Astrocyte (in vitro differentiated cells and primary cell): ENCODE measurements around the gene GLCCI1. TPM values are rescaled to one million over a fixed set of nuclear protein-coding genes. Genes with fewer than 3 reads are reported as not detected.

Source experiments
- DNase-seq: peaks from one replicate; pipeline ENCODE4 v3.0.0-alpha.2; 2010; ENCODE audit warnings: low read depth
- FAIRE-seq: peaks from 2 replicates; lab custom pipeline; 2011; peaks lifted over from hg19 to GRCh38; lab: Jason Lieb, UNC
- H2AFZ ChIP-seq: 2 replicates; pipeline ENCODE4 v1.6.0; 2012; ENCODE audit warnings: low read depth, low read length, inconsistent platforms
- H3K27ac ChIP-seq: 2 replicates; pipeline ENCODE4 v1.5.1; 2011; ENCODE audit warnings: low read depth, low read length, inconsistent platforms
- H3K27me3 ChIP-seq: 2 replicates; pipeline ENCODE4 v1.6.0; 2011; ENCODE audit warnings: low read length, inconsistent platforms; ENCODE audit not compliant: insufficient read depth
- H3K36me3 ChIP-seq: 2 replicates; pipeline ENCODE4 v1.5.1; 2011; ENCODE audit warnings: low read length, inconsistent platforms; ENCODE audit not compliant: insufficient read depth
- H3K4me1 ChIP-seq: 2 replicates; pipeline ENCODE4 v1.5.1; 2011; ENCODE audit warnings: low read length, inconsistent platforms; ENCODE audit not compliant: insufficient read depth
- H3K4me2 ChIP-seq: 2 replicates; pipeline ENCODE4 v1.6.0; 2012; ENCODE audit warnings: low read length, inconsistent platforms
- H3K4me3 ChIP-seq: 2 replicates; pipeline ENCODE4 v1.5.1; 2011; ENCODE audit warnings: low read depth, mild to moderate bottlenecking, low read length, inconsistent platforms; ENCODE audit not compliant: insufficient read depth
- H3K79me2 ChIP-seq: 2 replicates; pipeline ENCODE4 v1.6.0; 2012; ENCODE audit warnings: mild to moderate bottlenecking, low read length, inconsistent platforms; ENCODE audit not compliant: insufficient read depth
- H3K9ac ChIP-seq: 2 replicates; pipeline ENCODE4 v1.6.0; 2012; ENCODE audit warnings: mild to moderate bottlenecking, low read length, inconsistent platforms
- H3K9me3 ChIP-seq: 2 replicates; pipeline ENCODE4 v1.5.1; 2012; ENCODE audit warnings: low read depth, mild to moderate bottlenecking, low read length, inconsistent platforms; ENCODE audit not compliant: insufficient read depth
- H4K20me1 ChIP-seq: 2 replicates; pipeline ENCODE4 v1.6.0; 2012; ENCODE audit warnings: low read length, inconsistent platforms; ENCODE audit not compliant: insufficient read depth
- H3K27ac Mint-ChIP-seq: one replicate; pipeline ENCODE4 v1.8.0; 2021; ENCODE audit warnings: mild to moderate bottlenecking, mixed read lengths; ENCODE audit not compliant: unreplicated experiment
- H3K27me3 Mint-ChIP-seq: one replicate; pipeline ENCODE4 v1.8.0; 2021; ENCODE audit warnings: low read depth, mixed read lengths; ENCODE audit not compliant: unreplicated experiment
- H3K36me3 Mint-ChIP-seq: one replicate; pipeline ENCODE4 v1.8.0; 2021; ENCODE audit warnings: low read depth, mixed read lengths; ENCODE audit not compliant: unreplicated experiment
- H3K4me1 Mint-ChIP-seq: one replicate; pipeline ENCODE4 v1.8.0; 2021; ENCODE audit warnings: low read depth, mixed read lengths; ENCODE audit not compliant: unreplicated experiment
- H3K4me3 Mint-ChIP-seq: one replicate; pipeline ENCODE4 v1.8.0; 2021; ENCODE audit warnings: mild to moderate bottlenecking, moderate library complexity, mixed read lengths; ENCODE audit not compliant: unreplicated experiment
- H3K9me3 Mint-ChIP-seq: one replicate; pipeline ENCODE4 v1.8.0; 2021; ENCODE audit warnings: mild to moderate bottlenecking, mixed read lengths; ENCODE audit not compliant: unreplicated experiment
- CTCF ChIP-seq: IDR thresholded peaks from 2 replicates; pipeline ENCODE4 v1.5.1; 2011; ENCODE audit warnings: low read depth, mild to moderate bottlenecking, inconsistent platforms, low read length, moderate library complexity; ENCODE audit not compliant: insufficient read depth
- EZH2 ChIP-seq: IDR thresholded peaks from 2 replicates; pipeline ENCODE4 v1.6.1; 2012; ENCODE audit warnings: mild to moderate bottlenecking, low read length, inconsistent platforms; ENCODE audit not compliant: insufficient read depth
- total RNA-seq: library from RNA; stranded (reverse); gene quantifications from 2 replicates; pipeline ENCODE4 v1.2.1, GENCODE V29; 2021

GLCCI1 gene
- total RNA-seq, 1 donor from 2014 or later, result 24.2 TPM

- Histone ChIP-seq H3K4me3 (peak overlapping the region; percentile 77), H4K20me1 (peaks cover 24% of the 10 kb centered on the region)
- no peak for FAIRE-seq
These were observed 1.6 kb downstream of the GLCCI1 start for GRCh38 chr7:7970237-7970530.

GRCh38 chr7:7970531-7971307, 2.1 kb downstream of the GLCCI1 start:
- no peaks in the 10 kb centered on the region for H3K9me3 Mint-ChIP-seq
- Histone ChIP-seq H3K79me2 (peaks cover 53% of the 10 kb centered on the region), H3K4me1 (peaks cover 22% of the 10 kb centered on the region), H3K4me2 (peak overlapping the region; percentile 94), H3K27me3 (no peaks in the 10 kb centered on the region), H3K4me3 (peak overlapping the region; percentile 77), H3K36me3 (no peaks in the 10 kb centered on the region), H3K27ac (peak overlapping the region; percentile 10), H2AFZ (no peak overlapping the region), H4K20me1 (peaks cover 26% of the 10 kb centered on the region), H3K9ac (peak overlapping the region; percentile 83), H3K9me3 (no peaks in the 10 kb centered on the region)
- no peak overlapping the region for H3K4me3 Mint-ChIP-seq
- peak; percentile 18 for DNase-seq
- peaks cover 8% of the 10 kb centered on the region for H3K4me1 Mint-ChIP-seq
- no peaks in the 10 kb centered on the region for H3K36me3 Mint-ChIP-seq
- H3K27me3 Mint-ChIP-seq, result no peaks in the 10 kb centered on the region
- no peak for TF ChIP-seq EZH2
- TF ChIP-seq CTCF, result no peak
- H3K27ac Mint-ChIP-seq, result no peak overlapping the region
- no peak for FAIRE-seq

More at GRCh38 chr7:7970237-7970530, 1.6 kb downstream of the GLCCI1 start:
- H3K9me3 Mint-ChIP-seq, result no peaks in the 10 kb centered on the region
- peaks cover 4% of the 10 kb centered on the region for H3K4me1 Mint-ChIP-seq
- TF ChIP-seq EZH2, result no peak
- TF ChIP-seq CTCF, result no peak
- Histone ChIP-seq H3K27me3 (no peaks in the 10 kb centered on the region), H3K4me1 (peaks cover 22% of the 10 kb centered on the region), H3K36me3 (no peaks in the 10 kb centered on the region), H3K9me3 (no peaks in the 10 kb centered on the region), H3K79me2 (peaks cover 50% of the 10 kb centered on the region), H2AFZ (peak overlapping the region; percentile 76), H3K27ac (peak overlapping the region; percentile 81), H3K4me2 (peak overlapping the region; percentile 94), H3K9ac (peak overlapping the region; percentile 83)
- H3K4me3 Mint-ChIP-seq, result no peak overlapping the region
- DNase-seq, result no peak
- no peaks in the 10 kb centered on the region for H3K36me3 Mint-ChIP-seq
- no peak overlapping the region for H3K27ac Mint-ChIP-seq
- no peaks in the 10 kb centered on the region for H3K27me3 Mint-ChIP-seq
